ENCODE results near the gene SNED1.

DNA sequence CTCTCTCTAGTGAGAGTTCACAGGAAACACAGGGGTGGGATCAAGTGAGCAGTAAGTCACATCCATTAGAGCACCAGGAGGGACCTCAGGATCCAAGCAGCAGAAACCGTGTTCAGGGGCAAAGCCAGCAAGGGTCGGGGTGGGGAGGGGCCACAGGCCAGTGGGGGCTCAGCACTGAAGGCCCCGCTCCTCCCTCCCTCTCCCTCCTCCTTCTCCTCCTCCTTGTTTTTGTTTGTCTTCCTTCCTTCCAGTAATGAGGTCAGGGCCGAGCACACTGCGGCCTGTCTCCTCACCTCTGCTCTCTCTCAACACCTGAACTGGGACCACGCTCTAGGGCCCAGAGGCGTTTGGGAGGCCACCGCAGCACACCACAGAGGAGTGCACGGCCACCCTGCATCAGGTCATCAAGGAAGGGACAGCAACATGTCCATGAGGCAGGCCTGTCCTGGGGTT is 82.8 kb downstream of the SNED1 start:
- no peak for TF ChIP-seq CTCF (IDR thresholded peaks at IDR 0.05; ENCODE audit: low read depth, low read length, poor library complexity, severe bottlenecking)
- TF ChIP-seq EZH2phosphoT487 (IDR thresholded peaks at IDR 0.05; ENCODE audit: borderline replicate concordance, low read length) = no peak

All from DOHH2 (cell line).